Osteoblast (primary cell): ENCODE results near the gene ALKBH6. TPM values are rescaled to one million over a fixed set of nuclear protein-coding genes. Genes with fewer than 3 reads are reported as not detected.

Experiments used
- DNase-seq: peaks from one replicate; pipeline ENCODE4 v3.0.0; 2011; ENCODE audit warnings: low spot score, mixed read lengths; ENCODE audit not compliant: insufficient read length; ENCODE audit errors: missing footprints
- H2AFZ ChIP-seq: 2 replicates; pipeline ENCODE4 v1.6.0; 2011; ENCODE audit warnings: mild to moderate bottlenecking, low read length
- H3K27ac ChIP-seq: 2 replicates; pipeline ENCODE4 v1.5.1; 2011; ENCODE audit warnings: mild to moderate bottlenecking, low read depth, low read length, moderate library complexity
- H3K27me3 ChIP-seq: 2 replicates; pipeline ENCODE4 v1.6.0; 2012; ENCODE audit warnings: mild to moderate bottlenecking, control low read depth, inconsistent platforms, low read length, moderate library complexity; ENCODE audit not compliant: insufficient read depth
- H3K36me3 ChIP-seq: 2 replicates; pipeline ENCODE4 v1.5.1; 2011; ENCODE audit warnings: mild to moderate bottlenecking, low read length, control low read depth, moderate library complexity; ENCODE audit not compliant: insufficient read depth
- H3K4me1 ChIP-seq: 2 replicates; pipeline ENCODE4 v1.5.1; 2011; ENCODE audit warnings: mild to moderate bottlenecking, low read length, control low read depth, moderate library complexity; ENCODE audit not compliant: insufficient read depth
- H3K4me2 ChIP-seq: 2 replicates; pipeline ENCODE4 v1.6.0; 2011; ENCODE audit warnings: mild to moderate bottlenecking, low read length; ENCODE audit not compliant: insufficient read depth
- H3K4me3 ChIP-seq: fragments of 200-600 bp; sonication (generic); 3 replicates; pipeline ENCODE4 v1.5.1; 2012; ENCODE audit warnings: mild to moderate bottlenecking, low read length, inconsistent platforms; ENCODE audit not compliant: insufficient read depth
- H3K79me2 ChIP-seq: 2 replicates; pipeline ENCODE4 v1.6.0; 2012; ENCODE audit warnings: mild to moderate bottlenecking, low read length, control low read depth, inconsistent platforms; ENCODE audit not compliant: insufficient read depth
- H3K9me3 ChIP-seq: 2 replicates; pipeline ENCODE4 v1.5.1; 2011; ENCODE audit warnings: low read depth, low read length, control low read depth
- H4K20me1 ChIP-seq: 2 replicates; pipeline ENCODE4 v1.6.0; 2012; ENCODE audit warnings: mild to moderate bottlenecking, low read length, control low read depth; ENCODE audit not compliant: insufficient read depth
- CTCF ChIP-seq: IDR thresholded peaks from 2 replicates; pipeline ENCODE4 v1.5.1; 2011; ENCODE audit warnings: mild to moderate bottlenecking, low read depth, low read length, moderate library complexity; ENCODE audit errors: extremely low read depth
- total RNA-seq: library from RNA; depleted of rRNA; stranded (reverse); fragments of >200 nt; gene quantifications from 2 replicates; pipeline ENCODE4 v1.2.3, GENCODE V29; 2012

Gene ALKBH6
- total RNA-seq, 1 donor = 12.3 TPM

GRCh38 chr19:36058481-36059179 is 44.6 kb upstream of the ALKBH6 start:
- Histone ChIP-seq H4K20me1 (no peaks in the 10 kb centered on the region), H2AFZ (peak overlapping the region; percentile 35), H3K4me2 (no peak overlapping the region), H3K4me3 (no peak overlapping the region), H3K27ac (no peak overlapping the region), H3K36me3 (peaks cover 14% of the 10 kb centered on the region), H3K27me3 (no peaks in the 10 kb centered on the region), H3K79me2 (peaks cover 37% of the 10 kb centered on the region), H3K9me3 (no peaks in the 10 kb centered on the region), H3K4me1 (peaks cover 13% of the 10 kb centered on the region)
- no peak for DNase-seq
- TF ChIP-seq CTCF = no peak

- peak; percentile 99 for DNase-seq
- Histone ChIP-seq H3K4me2 (peak within 1 kb of the TSS; percentile 83), H3K9me3 (no peaks in the 10 kb centered on the region), H4K20me1 (no peaks in the 10 kb centered on the region), H3K27ac (peak within 1 kb of the TSS; percentile 97), H2AFZ (peak within 1 kb of the TSS; percentile 97), H3K36me3 (peaks cover 9% of the 10 kb centered on the region), H3K4me3 (peak within 1 kb of the TSS; percentile 78), H3K27me3 (no peaks in the 10 kb centered on the region), H3K4me1 (peaks cover 18% of the 10 kb centered on the region), H3K79me2 (peaks cover 40% of the 10 kb centered on the region)
- no peak for TF ChIP-seq CTCF
Measured at GRCh38 chr19:36054733-36055686, 41.0 kb upstream of the ALKBH6 start, which contains the start of gene WDR62. TSS of gene WDR62 (plus strand) at chr19:36054897. CDS start at chr19:36054972, 75 bp downstream.

DNA sequence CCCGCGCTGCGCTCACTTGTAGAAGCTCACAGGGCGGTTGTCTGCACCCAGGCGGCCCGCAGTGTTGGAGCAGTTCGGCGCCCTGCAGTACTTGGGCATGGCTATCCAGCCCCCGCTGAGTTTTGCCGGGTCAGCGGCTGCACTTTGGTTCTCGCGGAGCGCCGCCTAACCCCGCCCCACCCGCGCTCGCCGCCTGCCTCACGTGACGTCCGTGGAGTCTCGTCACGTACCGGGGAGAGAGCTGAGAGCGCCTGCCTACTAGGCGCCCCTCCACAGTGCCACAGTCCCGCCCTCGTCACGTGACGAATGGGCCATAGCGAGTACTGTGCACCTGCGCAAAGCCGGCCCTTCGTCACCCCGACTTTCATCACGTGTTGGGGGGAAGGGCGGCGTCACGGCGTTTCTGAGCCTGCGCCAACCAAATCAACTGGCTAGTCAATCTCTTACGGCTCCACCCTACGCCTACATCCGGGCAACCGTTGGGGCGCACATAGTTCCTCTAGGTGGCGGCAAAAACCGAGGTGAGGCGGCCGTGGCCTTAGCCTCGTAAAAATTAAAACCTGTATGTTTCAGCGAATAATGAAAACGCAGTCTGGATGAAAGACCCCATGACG is 40.2 kb upstream of the ALKBH6 start, which contains the start of gene THAP8:
TSS of gene THAP8 (minus strand) at position 167 of the 614 bp plus-strand sequence. CDS start at position 99, 68 bp downstream.
- TF ChIP-seq CTCF = peak; percentile 55
- Histone ChIP-seq H3K27me3 (no peaks in the 10 kb centered on the region), H3K79me2 (peaks cover 38% of the 10 kb centered on the region), H3K4me1 (peaks cover 18% of the 10 kb centered on the region), H3K36me3 (peaks cover 7% of the 10 kb centered on the region), H3K4me2 (peak within 1 kb of the TSS; percentile 83), H3K27ac (peak within 1 kb of the TSS; percentile 97), H3K4me3 (peak within 1 kb of the TSS; percentile 78), H3K9me3 (no peaks in the 10 kb centered on the region), H4K20me1 (no peaks in the 10 kb centered on the region), H2AFZ (peak within 1 kb of the TSS; percentile 97)
- peak; percentile 99 for DNase-seq
